ENCODE results near the gene DNASE2B. TPM values are rescaled to one million over a fixed set of nuclear protein-coding genes. Genes with fewer than 3 reads are reported as not detected.

The DNASE2B gene
- total and polyA plus RNA-seq, 2 experiments from 2014 or later: not detected

DNA sequence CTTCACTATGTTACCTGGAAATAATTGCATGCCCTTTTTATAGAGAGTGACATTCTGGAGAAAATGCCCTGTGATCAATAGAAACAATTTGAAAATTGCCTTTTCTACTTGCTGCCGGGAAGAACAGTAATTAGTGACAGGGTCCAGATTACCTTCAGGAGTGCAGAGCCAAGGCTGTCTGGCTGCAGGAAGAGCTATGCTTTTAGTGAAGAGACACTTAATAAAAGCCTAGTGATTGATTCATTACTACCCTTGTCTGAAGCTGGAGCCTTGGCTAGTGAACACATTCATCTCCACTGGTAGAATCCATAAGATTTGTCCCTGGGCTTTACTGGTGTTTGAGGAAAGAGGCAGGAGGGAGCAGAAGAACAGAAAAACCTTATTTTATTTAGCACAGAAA, 12.9 kb upstream of the DNASE2B start:
- TF ChIP-seq, protein P1, sequence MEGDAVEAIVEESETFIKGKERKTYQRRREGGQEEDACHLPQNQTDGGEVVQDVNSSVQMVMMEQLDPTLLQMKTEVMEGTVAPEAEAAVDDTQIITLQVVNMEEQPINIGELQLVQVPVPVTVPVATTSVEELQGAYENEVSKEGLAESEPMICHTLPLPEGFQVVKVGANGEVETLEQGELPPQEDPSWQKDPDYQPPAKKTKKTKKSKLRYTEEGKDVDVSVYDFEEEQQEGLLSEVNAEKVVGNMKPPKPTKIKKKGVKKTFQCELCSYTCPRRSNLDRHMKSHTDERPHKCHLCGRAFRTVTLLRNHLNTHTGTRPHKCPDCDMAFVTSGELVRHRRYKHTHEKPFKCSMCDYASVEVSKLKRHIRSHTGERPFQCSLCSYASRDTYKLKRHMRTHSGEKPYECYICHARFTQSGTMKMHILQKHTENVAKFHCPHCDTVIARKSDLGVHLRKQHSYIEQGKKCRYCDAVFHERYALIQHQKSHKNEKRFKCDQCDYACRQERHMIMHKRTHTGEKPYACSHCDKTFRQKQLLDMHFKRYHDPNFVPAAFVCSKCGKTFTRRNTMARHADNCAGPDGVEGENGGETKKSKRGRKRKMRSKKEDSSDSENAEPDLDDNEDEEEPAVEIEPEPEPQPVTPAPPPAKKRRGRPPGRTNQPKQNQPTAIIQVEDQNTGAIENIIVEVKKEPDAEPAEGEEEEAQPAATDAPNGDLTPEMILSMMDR (IDR thresholded peaks at IDR 0.05; ENCODE audit: low read depth, low read length): no peak
- H3K27ac ChIP-seq: no peak overlapping the region
- DNase-seq (ENCODE audit: low read depth in 1 of 2, low spot score in 1 of 2): no peak
- no peaks in the 10 kb centered on the region for H3K27me3 ChIP-seq
- H3K36me3 ChIP-seq: no peaks in the 10 kb centered on the region
- H3K9me3 ChIP-seq (ENCODE audit: low read depth): no peaks in the 10 kb centered on the region
- H3K4me3 ChIP-seq: no peak overlapping the region
- H3K4me1 ChIP-seq (ENCODE audit: low read depth): no peaks in the 10 kb centered on the region

DNA sequence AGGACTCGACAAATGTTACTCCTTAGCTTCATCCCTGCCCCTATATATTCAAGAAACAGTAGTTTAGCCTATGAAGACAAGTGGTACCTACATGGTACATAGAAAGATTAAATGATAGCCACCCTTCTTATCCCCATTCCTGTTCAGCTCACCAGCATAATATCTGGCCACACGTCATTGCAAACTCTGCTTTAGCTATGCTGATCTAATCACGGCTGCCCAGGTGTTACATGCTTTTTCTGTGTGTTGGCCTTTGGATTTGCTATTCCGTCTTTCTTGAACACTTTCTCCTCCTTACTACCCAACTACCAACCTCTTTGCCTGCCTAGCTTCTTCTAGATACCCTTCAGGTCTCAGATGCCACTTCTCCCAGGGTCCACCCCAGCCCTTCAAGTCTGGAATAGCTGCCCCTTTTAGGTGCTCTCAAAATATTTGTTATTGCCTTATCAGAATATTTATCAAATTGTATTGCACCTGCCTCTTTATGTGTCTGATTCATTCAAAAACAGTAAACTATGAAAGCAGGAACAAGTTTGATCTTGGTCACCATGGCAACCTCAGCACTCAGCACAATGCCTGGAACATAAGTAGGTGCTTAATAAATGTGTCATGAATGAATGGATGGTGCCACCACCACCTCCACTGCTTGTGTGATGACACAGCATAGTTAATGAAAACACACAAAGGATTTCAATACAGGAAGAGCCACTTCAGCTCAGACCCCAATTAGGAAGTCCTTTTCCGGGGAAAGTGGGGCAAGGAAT, 11.4 kb upstream of the DNASE2B start:
- Histone ChIP-seq H3K27me3 (no peaks in the 10 kb centered on the region), H3K27ac (no peak overlapping the region), H3K36me3 (no peaks in the 10 kb centered on the region), H3K4me1 (ENCODE audit: low read depth) (no peaks in the 10 kb centered on the region), H3K4me3 (no peak overlapping the region), H3K9me3 (ENCODE audit: low read depth) (no peaks in the 10 kb centered on the region)
- DNase-seq (ENCODE audit: low read depth in 1 of 2, low spot score in 1 of 2): no peak
- TF ChIP-seq, protein P1 (IDR thresholded peaks at IDR 0.05; ENCODE audit: low read depth, low read length): no peak

- H3K36me3 ChIP-seq: no peaks in the 10 kb centered on the region
- H3K9me3 ChIP-seq (ENCODE audit: low read depth): no peaks in the 10 kb centered on the region
- TF ChIP-seq, protein P1 (IDR thresholded peaks at IDR 0.05; ENCODE audit: low read depth, low read length): no peak
- no peak overlapping the region for H3K27ac ChIP-seq
- DNase-seq (ENCODE audit: low read depth in 1 of 2, low spot score in 1 of 2): no peak
- H3K4me3 ChIP-seq: no peak overlapping the region
- H3K27me3 ChIP-seq: no peaks in the 10 kb centered on the region
- H3K4me1 ChIP-seq (ENCODE audit: low read depth): no peaks in the 10 kb centered on the region
Observed at GRCh38 chr1:84387480-84388163, 10.7 kb upstream of the DNASE2B start.

- Histone ChIP-seq H3K4me3 (no peak overlapping the region), H3K36me3 (no peaks in the 10 kb centered on the region), H3K4me1 (ENCODE audit: low read depth) (no peaks in the 10 kb centered on the region), H3K27ac (no peak overlapping the region), H3K9me3 (ENCODE audit: low read depth) (no peaks in the 10 kb centered on the region), H3K27me3 (no peaks in the 10 kb centered on the region)
- TF ChIP-seq, protein P1 (IDR thresholded peaks at IDR 0.05; ENCODE audit: low read depth, low read length): no peak
- DNase-seq (ENCODE audit: low read depth in 1 of 2, low spot score in 1 of 2): no peak
Observed at GRCh38 chr1:84390226-84390625, 8.1 kb upstream of the DNASE2B start.

GRCh38 chr1:84401156-84401555, 2.9 kb downstream of the DNASE2B start:
- no peaks in the 10 kb centered on the region for H3K9me3 ChIP-seq (ENCODE audit: low read depth)
- no peak overlapping the region for H3K27ac ChIP-seq
- no peak for DNase-seq (ENCODE audit: low read depth in 1 of 2, low spot score in 1 of 2)
- no peaks in the 10 kb centered on the region for H3K4me1 ChIP-seq (ENCODE audit: low read depth)
- no peak overlapping the region for H3K4me3 ChIP-seq
- TF ChIP-seq, protein P1 (IDR thresholded peaks at IDR 0.05; ENCODE audit: low read depth, low read length): no peak
- no peaks in the 10 kb centered on the region for H3K27me3 ChIP-seq
- H3K36me3 ChIP-seq: no peaks in the 10 kb centered on the region
